K562 (cell line): ENCODE data around the gene NECTIN2. TPM values are rescaled to one million over a fixed set of nuclear protein-coding genes. Genes with fewer than 3 reads are reported as not detected.

Experiments used
- CHD4 ChIP-seq: fragments of 200-600 bp; sonication (generic); IDR thresholded peaks from 3 replicates; pipeline ENCODE4 v1.6.1; 2012; ENCODE audit warnings: low read depth, mild to moderate bottlenecking, mixed read lengths, low read length, inconsistent platforms; ENCODE audit not compliant: insufficient read depth, insufficient replicate concordance, poor library complexity, severe bottlenecking
- FOXJ2 ChIP-seq: fragments of 200-800 bp; sonication (Bioruptor generic); IDR thresholded peaks from 2 replicates; pipeline ENCODE4 v1.6.1; 2016; ENCODE audit warnings: missing genetic modification characterization, missing compliant biosample characterization
- GTF2B ChIP-seq: IDR thresholded peaks from 2 replicates; pipeline ENCODE4 v1.6.1; 2011; ENCODE audit not compliant: insufficient read length; ENCODE audit errors: extremely low read depth
- HDAC3 ChIP-seq: fragments of 450-650 bp; IDR thresholded peaks from 2 replicates; pipeline ENCODE4 v1.6.1; 2018; ENCODE audit warnings: borderline replicate concordance, mild to moderate bottlenecking, moderate library complexity; ENCODE audit not compliant: partially characterized antibody
- KDM1A ChIP-seq, 2 experiments: fragments of 450-650 bp; IDR thresholded peaks; 2 replicates each; pipeline ENCODE4 v1.6.1; 2016; ENCODE audit warnings: mild to moderate bottlenecking in 2 of 2
- KLF13 ChIP-seq: fragments of 450-650 bp; IDR thresholded peaks from 2 replicates; pipeline ENCODE4 v1.6.1; 2016; ENCODE audit warnings: missing genetic modification characterization, low read depth, mild to moderate bottlenecking, missing compliant biosample characterization, moderate library complexity, borderline replicate concordance
- PREB ChIP-seq: sonication (generic); formaldehyde crosslinking; IDR thresholded peaks from 2 replicates; pipeline ENCODE4 v1.8.1; 2023; ENCODE audit warnings: mild to moderate bottlenecking, missing genetic modification reagents
- RREB1 ChIP-seq: fragments of 250-450 bp; sonication (Bioruptor Pico); IDR thresholded peaks from 2 replicates; pipeline ENCODE4 v1.4.0; 2020
- SMARCC2 ChIP-seq: fragments of 450-650 bp; IDR thresholded peaks from 2 replicates; pipeline ENCODE4 v1.6.1; 2017; ENCODE audit warnings: antibody characterized with exemption, moderate library complexity, mild to moderate bottlenecking, low read depth
- SNRNP70 ChIP-seq: fragments of 200-400 bp; formaldehyde crosslinking; optimal IDR thresholded peaks from 2 replicates; pipeline ENCODE3; 2017; ENCODE audit warnings: low read depth, low read length
- SP2 ChIP-seq: IDR thresholded peaks from 2 replicates; pipeline ENCODE4 v1.6.1; 2011; ENCODE audit warnings: mild to moderate bottlenecking, low read depth, low read length, moderate library complexity; ENCODE audit not compliant: poor library complexity, severe bottlenecking; ENCODE audit errors: extremely low read depth
- TCF7L2 ChIP-seq: fragments of 150-350 bp; IDR thresholded peaks from 2 replicates; pipeline ENCODE4 v1.6.1; 2016; ENCODE audit warnings: low read depth, mild to moderate bottlenecking, low read length, moderate library complexity
- TEAD2 ChIP-seq: fragments of 450-650 bp; IDR thresholded peaks from 2 replicates; pipeline ENCODE4 v1.6.1; 2016; ENCODE audit warnings: missing genetic modification characterization, control low read depth, missing compliant biosample characterization
- TSC22D4 ChIP-seq: fragments of 450-650 bp; IDR thresholded peaks from 2 replicates; pipeline ENCODE4 v1.6.1; 2016; ENCODE audit warnings: missing genetic modification characterization, missing biosample characterization, control low read depth
- ZFP91 ChIP-seq: sonication (generic); formaldehyde crosslinking; IDR thresholded peaks from 2 replicates; pipeline ENCODE4 v1.8.0; 2022; ENCODE audit warnings: mild to moderate bottlenecking, missing genetic modification reagents
- ZNF699 ChIP-seq: fragments of 250-450 bp; sonication (Bioruptor Pico); IDR thresholded peaks from 2 replicates; pipeline ENCODE4 v1.8.0; 2021; ENCODE audit warnings: mild to moderate bottlenecking, moderate library complexity; ENCODE audit not compliant: insufficient replicate concordance
- polyA plus RNA-seq, 8 experiments: library from polyadenylated mRNA; depleted of rRNA in 4 of 8; stranded (reverse) in 5 of 8; unstranded in 3 of 8; fragments of >200 nt; fragmentation: Nextera tagmentation in 2 of 8; fragmentation: Illumina TruSeq in 1 of 8; extraction: Ambion mirVana in 2 of 8; extraction: Trizol in 1 of 8; gene quantifications; 2 replicates each; pipeline versions ENCODE4 v1.2.1 to v1.2.3, GENCODE V29; 2011 to 2014; ENCODE audit warnings: inconsistent platforms in 1 of 8, missing spikeins in 1 of 8
- total RNA-seq, 7 experiments: library from RNA; depleted of rRNA in 6 of 7; stranded (reverse); fragments of >200 nt in 6 of 7; fragmentation: Illumina TruSeq in 2 of 7; extraction: Trizol in 2 of 7; gene quantifications; 2 replicates each; pipeline versions ENCODE4 v1.2.1 to v1.2.3, GENCODE V29; 2011 to 2021; ENCODE audit warnings: low replicate concordance in 1 of 7

NECTIN2 gene
- total and polyA plus RNA-seq, 9 of the 15 experiments (the other 6 are each of a cell fraction or from before 2014, with no cell fraction given), result 3.9 to 94.9 (median 34.9) TPM

- 0 out of 2 replicates have a peak, but pooled peaks have one; percentile 52 for TF ChIP-seq RREB1
- TF ChIP-seq PREB (CRISPR knock-in tag), result no peak
- peak; percentile 52 for TF ChIP-seq SP2
- no peak for TF ChIP-seq TEAD2 (tag)
- TF ChIP-seq HDAC3, result no peak
- no peak for TF ChIP-seq GTF2B
- TF ChIP-seq FOXJ2, result no peak
- TF ChIP-seq ZNF699 (CRISPR knock-in tag), result no peak
- TF ChIP-seq SMARCC2, result no peak
- peak; percentile 79; the same call in 1 of the 2 replicates for TF ChIP-seq TCF7L2
- TF ChIP-seq SNRNP70, result no peak
- no peak for TF ChIP-seq TSC22D4 (tag)
- no peak for TF ChIP-seq KDM1A (IDR thresholded peaks at IDR 0.05)
- TF ChIP-seq KLF13 (tag), result no peak; the same call in 1 of the 2 replicates
- TF ChIP-seq ZFP91 (CRISPR knock-in tag), result no peak
- TF ChIP-seq CHD4, result no peak
These were observed 44.4 kb downstream of the NECTIN2 start (continued) for GRCh38 chr19:44890366-44891015.
